Stimulated activated CD4-positive, alpha-beta T cell treated with anti-CD3 and anti-CD28 coated beads, Interleukin-2, amount 100 ng/mL, for 24 hours (primary cell): ENCODE results near the gene TFF3.

Experiments
- DNase-seq, 2 donors: peaks; one replicate each; pipeline ENCODE4 v3.0.0-alpha.2; 2020

TFF3 gene

GRCh38 chr21:42346866-42347600 lies 31.8 kb upstream of the TFF3 start:
- no peak for DNase-seq

GRCh38 chr21:42346441-42346840 lies 31.2 kb upstream of the TFF3 start:
- no peak for DNase-seq

- no peak for DNase-seq
Measured at GRCh38 chr21:42344631-42345030, 29.4 kb upstream of the TFF3 start.

GRCh38 chr21:42343963-42344510 lies 28.8 kb upstream of the TFF3 start:
- DNase-seq, result no peak

- DNase-seq, result no peak
Measured at GRCh38 chr21:42343556-42343955, 28.3 kb upstream of the TFF3 start.

GRCh38 chr21:42343101-42343500 lies 27.9 kb upstream of the TFF3 start:
- DNase-seq, result no peak

- no peak for DNase-seq
Measured at GRCh38 chr21:42341776-42342542, 26.8 kb upstream of the TFF3 start.

- DNase-seq, result no peak
Measured at GRCh38 chr21:42340187-42341050, 25.2 kb upstream of the TFF3 start.

- no peak for DNase-seq
Measured at GRCh38 chr21:42338729-42339715, 23.8 kb upstream of the TFF3 start.

- peak; percentile 87 to 88 for DNase-seq
Measured at GRCh38 chr21:42337830-42338728, 22.9 kb upstream of the TFF3 start.

- DNase-seq, result no peak
Measured at GRCh38 chr21:42337276-42337675, 22.1 kb upstream of the TFF3 start.

GRCh38 chr21:42336054-42336453 lies 20.8 kb upstream of the TFF3 start:
- no peak for DNase-seq

GRCh38 chr21:42332557-42333317 lies 17.5 kb upstream of the TFF3 start:
- DNase-seq, result no peak

GRCh38 chr21:42331660-42332059 lies 16.5 kb upstream of the TFF3 start:
- no peak for DNase-seq

- no peak for DNase-seq
Measured at GRCh38 chr21:42330380-42331371, 15.5 kb upstream of the TFF3 start.

- DNase-seq, result no peak
Measured at GRCh38 chr21:42324896-42325295, 9.7 kb upstream of the TFF3 start.

GRCh38 chr21:42321845-42322244 lies 6.6 kb upstream of the TFF3 start:
- DNase-seq, result no peak

GRCh38 chr21:42321231-42321630 lies 6.0 kb upstream of the TFF3 start:
- DNase-seq, result no peak

GRCh38 chr21:42320791-42321190 lies 5.6 kb upstream of the TFF3 start:
- no peak for DNase-seq
